ENCODE measurements around the gene GP5. TPM values are rescaled to one million over a fixed set of nuclear protein-coding genes. Genes with fewer than 3 reads are reported as not detected.

The GP5 gene
- polyA plus RNA-seq, 3 donors = 0.12 TPM; not detected in 2

DNA sequence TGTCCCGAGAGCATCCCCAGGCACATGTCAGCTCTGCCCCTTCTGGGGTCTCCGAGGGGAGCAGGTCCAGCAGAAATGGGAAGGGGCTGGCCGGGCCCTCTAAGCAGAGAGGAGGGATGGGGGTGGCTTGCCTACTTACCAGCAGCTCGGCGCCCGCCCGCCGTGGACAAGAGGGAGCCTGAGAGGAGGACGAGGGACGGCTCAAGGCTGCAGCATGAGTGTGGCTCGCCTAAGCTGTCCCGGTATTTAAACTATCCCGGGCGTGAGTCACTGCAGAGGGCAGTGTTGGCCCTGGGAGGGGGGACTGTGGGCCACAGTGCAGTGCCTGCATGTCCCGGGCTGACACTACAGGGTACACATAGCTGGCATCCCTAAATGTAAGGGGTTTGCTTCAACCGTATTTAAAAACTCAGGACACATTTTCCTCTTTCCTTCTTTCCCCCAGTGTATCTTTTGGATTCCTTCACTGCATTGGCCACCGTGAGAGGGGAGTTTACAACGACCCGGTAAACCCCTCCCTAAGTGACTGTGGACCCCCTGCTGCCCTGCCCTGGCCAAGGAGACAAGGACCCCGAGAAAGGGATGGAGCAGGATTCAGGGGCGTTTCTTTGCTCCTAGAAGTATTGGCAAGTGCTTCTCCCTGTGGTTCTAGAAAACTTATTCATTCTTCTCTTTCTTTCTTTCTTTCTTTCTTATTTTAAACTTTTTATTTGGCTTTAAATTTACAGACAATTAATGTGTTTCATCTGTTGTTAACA, 29.4 kb downstream of the GP5 start, which contains the start of gene LRRC15:
LRRC15 (minus strand) TSS at position 222 of the 758 bp plus-strand sequence. CDS start 8,700 bp downstream, outside the sequence.
- peaks cover 0 to 27% of the 10 kb centered on the region in 2 donors for H3K27me3 ChIP-seq (ENCODE audit: control insufficient read depth in 2 of 2, insufficient read depth in 2 of 2, low read length in 2 of 2)
- Mint-ChIP-seq H3K27me3 (ENCODE audit: low read depth in 3 of 3) (peaks cover 18 to 37% (median 25%) of the 10 kb centered on the region in 3 donors), H3K9me3 (peaks cover 0 to 4% (median 0%) of the 10 kb centered on the region in 7 donors), H3K4me3 (peak within 1 kb of the TSS; percentile 17 to 42), H3K27ac (no peak within 1 kb of the TSS), H3K4me1 (no peaks in the 10 kb centered on the region), H3K36me3 (no peaks in the 10 kb centered on the region)
- H3K79me2 ChIP-seq (ENCODE audit: insufficient read depth, low read length) = no peaks in the 10 kb centered on the region
- 25% methylated on average over 17 of the region's 21 CpGs for WGBS (ENCODE audit: insufficient coverage)
- no peak within 1 kb of the TSS for H3K9ac ChIP-seq (ENCODE audit: insufficient read depth, low read length, poor library complexity, severe bottlenecking)
- H4K20me1 ChIP-seq (ENCODE audit: insufficient read depth, low read length) = no peaks in the 10 kb centered on the region
- H3K4me3 ChIP-seq (replicated peaks in 1 of 3; ENCODE audit: low read depth in 2 of 3, low read length in 3 of 3) = no peak within 1 kb of the TSS
- DNase-seq = no peak
- no peak within 1 kb of the TSS for H3K4me2 ChIP-seq (replicated peaks; ENCODE audit: extremely low read depth, low read length, poor library complexity, severe bottlenecking)
- no peak within 1 kb of the TSS for H2AFZ ChIP-seq (ENCODE audit: insufficient read depth, low read depth, low read length, poor library complexity, severe bottlenecking)
- no peaks in the 10 kb centered on the region for H3K9me3 ChIP-seq (replicated peaks in 1 of 2; ENCODE audit: control insufficient read depth in 1 of 2, insufficient read depth in 1 of 2, low read length in 2 of 2)
- TF ChIP-seq, protein P1, sequence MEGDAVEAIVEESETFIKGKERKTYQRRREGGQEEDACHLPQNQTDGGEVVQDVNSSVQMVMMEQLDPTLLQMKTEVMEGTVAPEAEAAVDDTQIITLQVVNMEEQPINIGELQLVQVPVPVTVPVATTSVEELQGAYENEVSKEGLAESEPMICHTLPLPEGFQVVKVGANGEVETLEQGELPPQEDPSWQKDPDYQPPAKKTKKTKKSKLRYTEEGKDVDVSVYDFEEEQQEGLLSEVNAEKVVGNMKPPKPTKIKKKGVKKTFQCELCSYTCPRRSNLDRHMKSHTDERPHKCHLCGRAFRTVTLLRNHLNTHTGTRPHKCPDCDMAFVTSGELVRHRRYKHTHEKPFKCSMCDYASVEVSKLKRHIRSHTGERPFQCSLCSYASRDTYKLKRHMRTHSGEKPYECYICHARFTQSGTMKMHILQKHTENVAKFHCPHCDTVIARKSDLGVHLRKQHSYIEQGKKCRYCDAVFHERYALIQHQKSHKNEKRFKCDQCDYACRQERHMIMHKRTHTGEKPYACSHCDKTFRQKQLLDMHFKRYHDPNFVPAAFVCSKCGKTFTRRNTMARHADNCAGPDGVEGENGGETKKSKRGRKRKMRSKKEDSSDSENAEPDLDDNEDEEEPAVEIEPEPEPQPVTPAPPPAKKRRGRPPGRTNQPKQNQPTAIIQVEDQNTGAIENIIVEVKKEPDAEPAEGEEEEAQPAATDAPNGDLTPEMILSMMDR (IDR thresholded peaks at IDR 0.05) = no peak
- intact Hi-C loops (cut with micrococcal nuclease) = no loop called here
- H3K27ac ChIP-seq (ENCODE audit: low read depth in 1 of 2, low read length in 2 of 2) = no peak within 1 kb of the TSS
- no peaks in the 10 kb centered on the region for H3K36me3 ChIP-seq (replicated peaks in 1 of 2; ENCODE audit: control insufficient read depth in 1 of 2, insufficient read depth in 2 of 2, low read length in 2 of 2)
- no peaks in the 10 kb centered on the region for H3K4me1 ChIP-seq (ENCODE audit: control insufficient read depth in 1 of 2, insufficient read depth in 2 of 2, low read length in 2 of 2)

- Mint-ChIP-seq H3K4me1 (no peaks in the 10 kb centered on the region), H3K36me3 (no peaks in the 10 kb centered on the region), H3K4me3 (peak overlapping the region in 1 of 2 donors; percentile 42), H3K9me3 (peaks cover 0 to 4% (median 0%) of the 10 kb centered on the region in 7 donors), H3K27me3 (ENCODE audit: low read depth in 3 of 3) (peaks cover 18 to 36% (median 24%) of the 10 kb centered on the region in 3 donors), H3K27ac (no peak overlapping the region)
- no peak overlapping the region for H3K27ac ChIP-seq (ENCODE audit: low read depth in 1 of 2, low read length in 2 of 2)
- intact Hi-C loops (cut with micrococcal nuclease) = no loop called here
- peaks cover 0 to 27% of the 10 kb centered on the region in 2 donors for H3K27me3 ChIP-seq (ENCODE audit: control insufficient read depth in 2 of 2, insufficient read depth in 2 of 2, low read length in 2 of 2)
- H3K4me2 ChIP-seq (replicated peaks; ENCODE audit: extremely low read depth, low read length, poor library complexity, severe bottlenecking) = no peak overlapping the region
- DNase-seq = no peak
- H3K79me2 ChIP-seq (ENCODE audit: insufficient read depth, low read length) = no peaks in the 10 kb centered on the region
- TF ChIP-seq, protein P1 (IDR thresholded peaks at IDR 0.05) = no peak
- H2AFZ ChIP-seq (ENCODE audit: insufficient read depth, low read depth, low read length, poor library complexity, severe bottlenecking) = no peak overlapping the region
- H3K9me3 ChIP-seq (replicated peaks in 1 of 2; ENCODE audit: control insufficient read depth in 1 of 2, insufficient read depth in 1 of 2, low read length in 2 of 2) = no peaks in the 10 kb centered on the region
- H3K4me3 ChIP-seq (replicated peaks in 1 of 3; ENCODE audit: low read depth in 2 of 3, low read length in 3 of 3) = no peak overlapping the region
- no peaks in the 10 kb centered on the region for H3K36me3 ChIP-seq (replicated peaks in 1 of 2; ENCODE audit: control insufficient read depth in 1 of 2, insufficient read depth in 2 of 2, low read length in 2 of 2)
- 81% methylated on average over 5 of the region's 6 CpGs for WGBS (ENCODE audit: insufficient coverage)
- H3K9ac ChIP-seq (ENCODE audit: insufficient read depth, low read length, poor library complexity, severe bottlenecking) = no peak overlapping the region
- H3K4me1 ChIP-seq (ENCODE audit: control insufficient read depth in 1 of 2, insufficient read depth in 2 of 2, low read length in 2 of 2) = no peaks in the 10 kb centered on the region
- H4K20me1 ChIP-seq (ENCODE audit: insufficient read depth, low read length) = no peaks in the 10 kb centered on the region
These were observed 30.1 kb downstream of the GP5 start for GRCh38 chr3:194368918-194369317.
